HG03575 (cell line): ENCODE measurements around the gene POLN.
"Not testable (repeated sequence)": the region's sequence is repeated elsewhere in the genome, so short reads cannot be mapped to it uniquely, and the experiment has no call there.

Experiments used
- ATAC-seq: cut with Tn5 transposase; IDR thresholded peaks from one replicate; pipeline ENCODE4 v1.9.1; 2021; ENCODE audit not compliant: unreplicated experiment, insufficient number of reproducible peaks, low FRiP score; ENCODE audit errors: extremely low read depth

Gene POLN

GRCh38 chr4:2179717-2180116 is 62.2 kb downstream of the POLN start:
- ATAC-seq, result no peak

- ATAC-seq, result no peak
Observed at GRCh38 chr4:2178986-2179385, 62.9 kb downstream of the POLN start.

- no peak for ATAC-seq
Observed at GRCh38 chr4:2177443-2178093, 64.4 kb downstream of the POLN start.

GRCh38 chr4:2175990-2176698 is 65.8 kb downstream of the POLN start:
- no peak for ATAC-seq

- ATAC-seq, result no peak
Observed at GRCh38 chr4:2174061-2174460, 67.9 kb downstream of the POLN start.

GRCh38 chr4:2172627-2173231 is 69.2 kb downstream of the POLN start:
- ATAC-seq, result no peak

- ATAC-seq, result no peak
Observed at GRCh38 chr4:2172161-2172560, 69.8 kb downstream of the POLN start.

- ATAC-seq, result no peak
Observed at GRCh38 chr4:2168469-2169319, 73.2 kb downstream of the POLN start.

GRCh38 chr4:2166253-2166652 is 75.7 kb downstream of the POLN start:
- no peak for ATAC-seq

GRCh38 chr4:2165391-2165790 is 76.5 kb downstream of the POLN start:
- no peak for ATAC-seq

GRCh38 chr4:2163311-2163821 is 78.6 kb downstream of the POLN start:
- no peak for ATAC-seq

- ATAC-seq, result not testable (repeated sequence)
Observed at GRCh38 chr4:2161092-2161703, 80.7 kb downstream of the POLN start.

GRCh38 chr4:2159931-2160330 is 82.0 kb downstream of the POLN start:
- ATAC-seq, result no peak

GRCh38 chr4:2155246-2155645 is 86.7 kb downstream of the POLN start:
- ATAC-seq, result no peak

- no peak for ATAC-seq
Observed at GRCh38 chr4:2154215-2154740, 87.6 kb downstream of the POLN start.

- ATAC-seq, result no peak
Observed at GRCh38 chr4:2151544-2151943, 90.4 kb downstream of the POLN start.

GRCh38 chr4:2150076-2150475 is 91.8 kb downstream of the POLN start:
- no peak for ATAC-seq

- no peak for ATAC-seq
Observed at GRCh38 chr4:2142630-2143427, 99.1 kb downstream of the POLN start.
